ENCODE data around the gene ITPKC. TPM values are rescaled to one million over a fixed set of nuclear protein-coding genes. Genes with fewer than 3 reads are reported as not detected.

The ITPKC gene
- total RNA-seq, 4 donors from 2014 or later: 58.5 to 127 (median 95.7) TPM

- TF ChIP-seq, protein P1, sequence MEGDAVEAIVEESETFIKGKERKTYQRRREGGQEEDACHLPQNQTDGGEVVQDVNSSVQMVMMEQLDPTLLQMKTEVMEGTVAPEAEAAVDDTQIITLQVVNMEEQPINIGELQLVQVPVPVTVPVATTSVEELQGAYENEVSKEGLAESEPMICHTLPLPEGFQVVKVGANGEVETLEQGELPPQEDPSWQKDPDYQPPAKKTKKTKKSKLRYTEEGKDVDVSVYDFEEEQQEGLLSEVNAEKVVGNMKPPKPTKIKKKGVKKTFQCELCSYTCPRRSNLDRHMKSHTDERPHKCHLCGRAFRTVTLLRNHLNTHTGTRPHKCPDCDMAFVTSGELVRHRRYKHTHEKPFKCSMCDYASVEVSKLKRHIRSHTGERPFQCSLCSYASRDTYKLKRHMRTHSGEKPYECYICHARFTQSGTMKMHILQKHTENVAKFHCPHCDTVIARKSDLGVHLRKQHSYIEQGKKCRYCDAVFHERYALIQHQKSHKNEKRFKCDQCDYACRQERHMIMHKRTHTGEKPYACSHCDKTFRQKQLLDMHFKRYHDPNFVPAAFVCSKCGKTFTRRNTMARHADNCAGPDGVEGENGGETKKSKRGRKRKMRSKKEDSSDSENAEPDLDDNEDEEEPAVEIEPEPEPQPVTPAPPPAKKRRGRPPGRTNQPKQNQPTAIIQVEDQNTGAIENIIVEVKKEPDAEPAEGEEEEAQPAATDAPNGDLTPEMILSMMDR (IDR thresholded peaks at IDR 0.05): no peak
- no peak for TF ChIP-seq POLR2A (IDR thresholded peaks at IDR 0.05)
- intact Hi-C loops (cut with DNase I): no loop called here
- no peak for DNase-seq
- Histone ChIP-seq H3K27ac (no peak overlapping the region), H3K4me1 (no peaks in the 10 kb centered on the region), H3K4me3 (no peak overlapping the region), H3K27me3 (no peaks in the 10 kb centered on the region), H3K36me3 (peaks cover 18 to 95% (median 21%) of the 10 kb centered on the region in 3 donors), H3K9me3 (no peaks in the 10 kb centered on the region)
- WGBS, 2 donors: 93 to 96% methylated on average over 6 of the region's 6 CpGs
Observed at GRCh38 chr19:40701758-40702157, 15.2 kb upstream of the ITPKC start.

- DNase-seq: no peak
- no peak overlapping the region for H3K27ac ChIP-seq
Observed at GRCh38 chr19:40702337-40703012, 14.4 kb upstream of the ITPKC start.

DNA sequence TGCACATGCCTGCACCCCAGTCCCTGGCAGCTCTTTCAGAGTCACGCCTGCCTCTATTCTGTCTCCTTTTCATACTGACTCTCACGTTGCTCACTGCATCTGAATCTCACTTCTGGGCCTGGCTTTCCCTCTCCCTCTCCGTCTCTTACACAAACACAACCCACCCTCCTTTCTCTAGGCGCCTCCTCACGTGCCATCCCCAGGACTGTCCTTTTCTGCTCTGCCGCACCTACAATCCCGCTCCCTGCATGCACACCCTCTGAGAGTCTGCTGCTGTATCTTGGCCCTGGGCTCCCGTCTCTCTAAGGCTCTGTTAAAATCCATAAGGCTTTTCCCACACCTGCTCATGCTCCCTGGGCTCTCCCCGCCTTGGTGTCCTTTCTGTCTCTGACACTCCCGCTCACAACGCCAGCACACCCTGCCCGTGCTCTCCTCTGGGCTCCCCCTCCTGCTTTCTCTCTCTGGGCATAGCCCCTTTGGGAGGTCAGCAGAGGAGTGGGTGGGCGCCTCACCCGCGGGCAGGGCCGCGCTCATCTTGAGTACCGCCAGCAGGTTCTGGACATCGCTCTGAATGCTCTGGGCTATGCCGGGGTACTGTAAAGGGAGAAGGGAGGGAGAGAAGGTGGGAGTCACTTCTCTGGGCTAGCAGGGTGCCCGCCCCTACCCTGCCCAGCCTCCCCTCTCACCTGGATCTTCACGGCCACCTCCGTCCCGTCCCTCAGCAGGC is 13.7 kb upstream of the ITPKC start:
- Histone ChIP-seq H3K36me3 (peaks cover 19 to 100% (median 21%) of the 10 kb centered on the region in 3 donors), H3K4me3 (no peak overlapping the region), H3K27me3 (no peaks in the 10 kb centered on the region), H3K4me1 (no peaks in the 10 kb centered on the region), H3K27ac (no peak overlapping the region), H3K9me3 (no peaks in the 10 kb centered on the region)
- intact Hi-C loops (cut with DNase I): no loop called here
- WGBS, 2 donors: 88 to 92% methylated on average over 15 to 19 of the region's 24 CpGs
- no peak for DNase-seq
- TF ChIP-seq POLR2A (IDR thresholded peaks at IDR 0.05): no peak
- TF ChIP-seq, protein P1 (IDR thresholded peaks at IDR 0.05): no peak

More at GRCh38 chr19:40702337-40703012, 14.4 kb upstream of the ITPKC start:
- intact Hi-C loops (cut with DNase I): no loop called here
- Histone ChIP-seq H3K4me1 (no peaks in the 10 kb centered on the region), H3K36me3 (peaks cover 18 to 95% (median 21%) of the 10 kb centered on the region in 3 donors), H3K9me3 (no peaks in the 10 kb centered on the region), H3K27me3 (no peaks in the 10 kb centered on the region), H3K4me3 (no peak overlapping the region)
- WGBS, 2 donors: 69 to 74% methylated on average over 18 of the region's 18 CpGs
- TF ChIP-seq, protein P1 (IDR thresholded peaks at IDR 0.05): peak in 3 of 6 experiments; percentile 18 to 49 (median 25)
- TF ChIP-seq POLR2A (IDR thresholded peaks at IDR 0.05): no peak

- WGBS, 2 donors: 78 to 87% methylated on average over 13 to 14 of the region's 18 CpGs
- no peaks in the 10 kb centered on the region for H3K4me1 ChIP-seq
- no peak overlapping the region for H3K27ac ChIP-seq
- H3K9me3 ChIP-seq: no peaks in the 10 kb centered on the region
- DNase-seq: no peak
- TF ChIP-seq, protein P1 (IDR thresholded peaks at IDR 0.05): no peak
- no peak for TF ChIP-seq POLR2A (IDR thresholded peaks at IDR 0.05)
- no peak overlapping the region for H3K4me3 ChIP-seq
- H3K36me3 ChIP-seq: peaks cover 21 to 100% (median 22%) of the 10 kb centered on the region in 3 donors
- intact Hi-C loops (cut with DNase I): no loop called here
- no peaks in the 10 kb centered on the region for H3K27me3 ChIP-seq
Observed at GRCh38 chr19:40704491-40705361, 12.2 kb upstream of the ITPKC start.
